Measurements from ENCODE around the gene UBASH3B.

DNA sequence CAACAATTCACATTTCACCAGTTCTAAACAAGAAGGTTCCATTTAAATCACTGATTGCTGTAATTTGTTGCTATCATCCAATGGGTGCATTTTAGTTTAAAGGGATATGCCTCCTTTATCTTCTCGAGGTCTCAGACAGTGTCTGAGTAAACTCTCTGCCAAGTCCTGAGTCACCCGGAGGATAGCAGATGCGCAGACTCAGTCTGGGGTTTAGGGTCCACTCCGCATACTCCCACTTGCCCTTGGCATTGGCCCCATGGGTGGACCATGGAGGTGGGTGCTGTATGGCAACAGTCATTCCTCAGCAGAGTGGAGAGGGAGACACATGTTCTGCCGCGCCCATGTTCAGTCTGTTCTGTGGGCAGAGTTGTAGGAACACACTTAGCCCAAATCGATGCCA, 117.4 kb downstream of the UBASH3B start:
- TF ChIP-seq, protein P1, sequence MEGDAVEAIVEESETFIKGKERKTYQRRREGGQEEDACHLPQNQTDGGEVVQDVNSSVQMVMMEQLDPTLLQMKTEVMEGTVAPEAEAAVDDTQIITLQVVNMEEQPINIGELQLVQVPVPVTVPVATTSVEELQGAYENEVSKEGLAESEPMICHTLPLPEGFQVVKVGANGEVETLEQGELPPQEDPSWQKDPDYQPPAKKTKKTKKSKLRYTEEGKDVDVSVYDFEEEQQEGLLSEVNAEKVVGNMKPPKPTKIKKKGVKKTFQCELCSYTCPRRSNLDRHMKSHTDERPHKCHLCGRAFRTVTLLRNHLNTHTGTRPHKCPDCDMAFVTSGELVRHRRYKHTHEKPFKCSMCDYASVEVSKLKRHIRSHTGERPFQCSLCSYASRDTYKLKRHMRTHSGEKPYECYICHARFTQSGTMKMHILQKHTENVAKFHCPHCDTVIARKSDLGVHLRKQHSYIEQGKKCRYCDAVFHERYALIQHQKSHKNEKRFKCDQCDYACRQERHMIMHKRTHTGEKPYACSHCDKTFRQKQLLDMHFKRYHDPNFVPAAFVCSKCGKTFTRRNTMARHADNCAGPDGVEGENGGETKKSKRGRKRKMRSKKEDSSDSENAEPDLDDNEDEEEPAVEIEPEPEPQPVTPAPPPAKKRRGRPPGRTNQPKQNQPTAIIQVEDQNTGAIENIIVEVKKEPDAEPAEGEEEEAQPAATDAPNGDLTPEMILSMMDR (IDR thresholded peaks at IDR 0.05; ENCODE audit: insufficient read depth, low read length) = no peak
- TF ChIP-seq GABPA (IDR thresholded peaks at IDR 0.05; ENCODE audit: low read depth) (no peak), SPI1 (IDR thresholded peaks at IDR 0.05; ENCODE audit: borderline replicate concordance, low read depth) (no peak)
- TF ChIP-seq, protein P2, sequence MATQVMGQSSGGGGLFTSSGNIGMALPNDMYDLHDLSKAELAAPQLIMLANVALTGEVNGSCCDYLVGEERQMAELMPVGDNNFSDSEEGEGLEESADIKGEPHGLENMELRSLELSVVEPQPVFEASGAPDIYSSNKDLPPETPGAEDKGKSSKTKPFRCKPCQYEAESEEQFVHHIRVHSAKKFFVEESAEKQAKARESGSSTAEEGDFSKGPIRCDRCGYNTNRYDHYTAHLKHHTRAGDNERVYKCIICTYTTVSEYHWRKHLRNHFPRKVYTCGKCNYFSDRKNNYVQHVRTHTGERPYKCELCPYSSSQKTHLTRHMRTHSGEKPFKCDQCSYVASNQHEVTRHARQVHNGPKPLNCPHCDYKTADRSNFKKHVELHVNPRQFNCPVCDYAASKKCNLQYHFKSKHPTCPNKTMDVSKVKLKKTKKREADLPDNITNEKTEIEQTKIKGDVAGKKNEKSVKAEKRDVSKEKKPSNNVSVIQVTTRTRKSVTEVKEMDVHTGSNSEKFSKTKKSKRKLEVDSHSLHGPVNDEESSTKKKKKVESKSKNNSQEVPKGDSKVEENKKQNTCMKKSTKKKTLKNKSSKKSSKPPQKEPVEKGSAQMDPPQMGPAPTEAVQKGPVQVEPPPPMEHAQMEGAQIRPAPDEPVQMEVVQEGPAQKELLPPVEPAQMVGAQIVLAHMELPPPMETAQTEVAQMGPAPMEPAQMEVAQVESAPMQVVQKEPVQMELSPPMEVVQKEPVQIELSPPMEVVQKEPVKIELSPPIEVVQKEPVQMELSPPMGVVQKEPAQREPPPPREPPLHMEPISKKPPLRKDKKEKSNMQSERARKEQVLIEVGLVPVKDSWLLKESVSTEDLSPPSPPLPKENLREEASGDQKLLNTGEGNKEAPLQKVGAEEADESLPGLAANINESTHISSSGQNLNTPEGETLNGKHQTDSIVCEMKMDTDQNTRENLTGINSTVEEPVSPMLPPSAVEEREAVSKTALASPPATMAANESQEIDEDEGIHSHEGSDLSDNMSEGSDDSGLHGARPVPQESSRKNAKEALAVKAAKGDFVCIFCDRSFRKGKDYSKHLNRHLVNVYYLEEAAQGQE (IDR thresholded peaks at IDR 0.05; ENCODE audit: insufficient replicate concordance, low read depth) = no peak

All from HL-60 (cell line).